NCI-H510A (cell line): ENCODE data around the gene THAP7.
"Not testable (repeated sequence)": the region's sequence is repeated elsewhere in the genome, so short reads cannot be mapped to it uniquely, and the experiment has no call there.

Experiments
- DNase-seq: peaks from one replicate; lab custom pipeline; 2025; lab: John Stamatoyannopoulos, UW

THAP7 gene

GRCh38 chr22:21013657-21014201, 11.8 kb upstream of the THAP7 start:
- no peak for DNase-seq

- DNase-seq, result no peak
Measured at GRCh38 chr22:21012446-21013407, 10.8 kb upstream of the THAP7 start.

- DNase-seq, result no peak
Measured at GRCh38 chr22:21010426-21011113, 8.7 kb upstream of the THAP7 start.

- no peak for DNase-seq
Measured at GRCh38 chr22:21009638-21010425, 7.9 kb upstream of the THAP7 start.

- not testable (repeated sequence) for DNase-seq
Measured at GRCh38 chr22:21009208-21009607, 7.3 kb upstream of the THAP7 start.

DNA sequence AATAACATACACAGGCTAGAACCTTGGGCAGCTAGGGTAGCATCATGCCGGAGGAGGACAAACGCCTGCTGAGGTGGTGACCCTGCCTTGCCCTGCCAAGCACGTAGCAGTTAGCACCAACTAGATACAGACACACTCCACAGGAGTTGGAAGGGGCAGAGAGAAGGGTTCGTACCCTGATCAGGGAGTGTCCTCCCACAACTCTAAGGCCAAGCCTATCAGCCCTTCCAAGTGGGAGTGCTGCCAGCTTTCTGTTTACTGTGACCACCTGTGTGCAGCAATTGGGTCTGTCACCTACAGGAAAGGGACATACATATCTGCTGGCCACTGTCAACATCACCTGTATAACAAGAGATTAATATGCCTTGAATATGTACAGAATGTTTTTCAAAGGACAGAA, 1.9 kb upstream of the THAP7 start:
- DNase-seq, result no peak

GRCh38 chr22:21000987-21001600, 824 bp downstream of the THAP7 start:
- no peak for DNase-seq

DNA sequence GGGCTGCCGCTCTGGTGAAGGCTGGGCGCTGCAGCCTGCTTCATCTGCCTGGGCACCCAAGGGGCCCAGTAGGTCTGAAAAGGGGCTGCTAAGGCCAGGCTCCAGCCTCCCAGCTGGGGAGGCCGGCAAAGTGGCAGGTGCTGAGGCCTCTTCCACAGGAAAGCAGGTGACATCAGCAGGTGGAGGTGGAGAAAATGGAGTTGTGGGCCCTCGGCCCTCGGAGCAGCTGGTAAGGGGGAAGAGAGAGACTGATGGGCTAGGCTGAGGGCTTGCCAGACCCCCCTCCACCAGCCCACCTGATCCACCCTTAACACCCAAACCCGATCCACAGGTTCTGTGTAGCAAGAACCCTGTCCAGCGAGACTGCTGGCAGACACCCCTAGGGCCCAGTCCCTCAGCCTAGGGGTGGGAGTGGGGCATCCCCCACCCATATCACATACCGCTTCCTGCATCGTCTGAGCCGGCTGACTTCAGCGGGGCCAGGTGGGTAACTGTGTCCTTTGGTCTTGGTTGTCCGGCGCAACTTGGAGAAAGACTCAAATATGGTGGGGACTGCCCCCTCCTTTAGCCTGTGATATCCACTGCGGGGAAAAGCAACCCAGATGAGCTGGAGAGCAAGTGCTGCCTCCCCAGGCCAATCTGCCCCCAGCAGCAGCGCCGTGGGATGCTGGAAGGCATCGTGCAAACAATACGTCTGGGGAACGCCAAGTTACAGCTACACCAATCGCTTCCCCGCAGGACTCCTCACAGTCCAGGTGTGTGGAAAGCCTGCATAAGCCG, 1.5 kb downstream of the THAP7 start:
- no peak for DNase-seq

GRCh38 chr22:20999350-21000206, 2.3 kb downstream of the THAP7 start:
- no peak for DNase-seq

DNA sequence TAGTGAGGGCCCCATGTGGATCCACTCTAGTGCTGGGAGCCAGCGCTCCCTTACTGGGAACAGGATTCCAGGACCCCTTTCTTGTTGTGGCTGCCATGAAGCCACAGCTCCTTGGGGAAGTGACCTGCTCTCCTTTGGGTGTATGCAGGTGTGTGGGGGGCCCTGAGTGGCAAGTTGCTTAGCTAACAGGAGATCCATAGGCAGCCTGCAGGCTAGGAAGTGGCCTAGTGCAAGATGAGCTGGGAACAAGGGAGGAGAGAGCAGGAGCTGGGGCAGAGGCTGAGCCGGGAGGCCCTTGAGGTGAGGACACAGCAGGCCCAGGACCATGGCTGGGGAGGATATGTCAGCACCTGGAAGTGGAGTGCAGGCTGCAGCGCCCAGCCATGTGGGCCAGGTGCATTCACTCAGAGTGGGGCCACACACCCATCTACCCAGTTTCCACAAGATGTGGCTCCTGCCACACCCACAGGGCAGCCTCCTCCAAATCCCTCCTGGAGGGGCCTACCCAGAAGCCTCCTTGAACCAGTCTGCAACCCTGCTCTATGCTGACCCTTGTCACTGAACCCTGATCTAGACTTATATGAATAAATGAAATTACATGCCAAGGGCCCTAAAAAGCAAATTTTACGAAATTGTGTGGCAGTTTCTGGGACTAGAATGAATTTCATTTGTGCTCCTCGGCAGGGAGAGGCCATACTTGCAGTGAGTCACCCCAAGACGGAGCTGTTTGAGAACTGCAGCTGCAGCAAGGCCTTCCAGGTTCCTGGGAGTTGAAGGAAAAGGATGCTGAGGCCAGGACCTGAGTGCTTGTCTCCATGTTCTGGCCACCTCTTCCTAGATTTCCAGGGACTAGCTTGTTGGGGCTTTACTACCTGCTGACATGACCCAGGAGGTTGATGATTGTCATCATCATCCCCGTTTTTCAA, 3.2 kb downstream of the THAP7 start:
- DNase-seq, result no peak

GRCh38 chr22:20997536-20998257, 4.2 kb downstream of the THAP7 start:
- DNase-seq, result no peak

DNA sequence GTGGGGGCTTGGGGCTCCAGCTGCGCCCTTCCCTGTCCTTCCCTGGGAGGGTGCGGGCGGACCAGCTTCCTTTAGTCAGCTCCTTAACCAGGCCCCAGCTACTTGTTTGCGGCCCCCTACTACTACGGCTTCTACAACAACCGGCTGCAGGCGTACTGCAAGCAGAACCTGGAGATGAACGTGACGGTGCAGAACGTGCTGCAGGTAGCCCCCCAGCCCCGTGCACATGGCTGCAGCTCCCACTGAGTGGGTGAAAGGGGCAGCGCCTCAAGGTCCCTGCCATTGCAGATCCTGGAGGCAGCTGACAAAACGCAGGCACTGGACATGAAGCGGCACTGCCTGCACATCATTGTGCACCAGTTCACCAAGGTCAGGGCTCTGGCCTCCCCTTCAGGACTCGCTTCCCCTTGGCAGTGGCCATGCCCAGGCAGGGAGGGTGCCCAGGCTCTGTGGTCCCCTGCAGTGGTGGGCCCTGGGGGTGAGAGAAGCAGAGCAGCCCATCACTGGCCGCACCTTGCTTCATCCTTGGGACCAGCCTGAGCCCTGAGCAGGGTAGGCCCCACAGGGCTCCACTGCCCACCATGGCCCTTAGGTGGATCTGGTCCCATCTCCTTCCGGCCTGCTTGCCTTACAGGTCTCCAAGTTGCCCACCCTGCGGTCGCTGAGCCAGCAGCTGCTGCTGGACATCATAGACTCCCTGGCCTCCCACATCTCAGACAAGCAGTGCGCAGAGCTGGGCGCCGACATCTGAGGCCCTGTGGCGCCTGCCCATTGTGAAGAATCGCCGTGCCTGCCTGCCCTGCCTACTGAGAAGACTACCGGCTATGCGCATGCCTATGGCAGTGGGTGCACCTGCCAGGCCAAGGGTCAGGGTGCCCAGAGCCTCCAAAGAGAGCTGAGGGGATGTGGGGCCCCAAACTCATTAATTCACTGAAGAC, 5.1 kb downstream of the THAP7 start:
- DNase-seq, result no peak

DNA sequence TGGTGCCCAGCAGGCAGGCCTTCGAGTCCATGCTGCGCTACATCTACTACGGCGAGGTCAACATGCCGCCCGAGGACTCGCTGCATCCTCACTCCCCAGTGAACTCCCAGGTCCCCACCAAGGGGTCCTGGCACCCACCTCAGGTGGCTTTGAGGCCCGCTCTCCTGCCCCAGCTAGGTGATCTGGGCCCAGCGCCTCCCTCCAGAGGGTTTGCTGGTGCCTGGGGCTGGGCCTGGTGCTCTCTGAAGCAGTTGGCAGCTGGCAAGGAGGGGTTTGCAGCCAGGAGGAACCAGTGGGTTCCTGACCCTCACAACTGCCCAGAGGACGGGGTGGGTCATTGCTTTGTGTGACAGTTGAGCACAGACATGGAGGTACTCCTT, 5.9 kb downstream of the THAP7 start:
- no peak for DNase-seq

DNA sequence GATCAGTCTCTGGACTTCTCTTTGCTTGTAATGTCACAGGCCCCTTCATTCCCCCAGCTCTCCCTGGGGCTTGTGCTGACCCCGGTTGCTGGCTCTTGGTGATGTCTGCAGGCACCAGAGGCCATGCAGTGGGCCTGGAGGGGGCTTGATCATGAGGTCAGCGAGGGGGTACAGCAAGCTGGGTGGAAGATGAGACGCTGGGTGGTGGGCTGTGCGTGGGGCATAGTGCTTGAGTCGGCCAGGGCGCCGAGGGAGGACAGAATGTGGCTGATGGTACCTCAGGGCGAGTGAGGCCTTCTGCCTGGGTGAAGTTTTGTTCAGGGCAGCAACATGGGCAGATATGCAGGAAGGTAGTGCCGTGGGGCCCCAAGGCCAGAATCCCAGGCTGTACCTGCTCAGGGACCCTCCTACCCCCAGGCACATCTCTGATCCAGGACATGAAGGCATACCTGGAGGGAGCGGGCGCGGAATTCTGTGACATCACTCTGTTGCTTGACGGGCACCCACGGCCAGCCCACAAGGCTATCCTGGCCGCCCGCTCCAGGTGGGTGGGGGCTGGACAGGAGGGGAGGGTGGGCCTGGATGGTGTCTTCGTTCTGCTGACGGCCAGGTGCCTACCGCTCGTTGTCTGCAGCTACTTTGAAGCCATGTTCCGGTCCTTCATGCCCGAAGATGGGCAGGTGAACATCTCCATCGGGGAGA, 6.4 kb downstream of the THAP7 start:
- no peak for DNase-seq

DNA sequence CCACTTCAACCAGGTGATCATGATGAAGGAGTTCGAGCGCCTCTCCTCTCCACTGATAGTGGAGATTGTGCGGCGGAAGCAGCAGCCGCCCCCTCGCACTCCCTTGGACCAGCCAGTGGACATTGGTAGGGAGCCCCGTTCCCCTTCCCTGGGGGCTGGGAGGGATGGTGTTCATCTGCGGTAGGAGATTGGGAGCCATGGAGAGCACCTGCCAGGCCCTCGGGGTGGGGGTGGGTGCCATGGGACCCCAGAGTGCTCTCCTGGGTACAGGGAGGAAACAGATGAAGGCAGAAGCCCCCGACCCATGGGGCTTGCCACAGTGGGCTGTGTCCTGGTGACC, 7.0 kb downstream of the THAP7 start:
- DNase-seq, result no peak

DNA sequence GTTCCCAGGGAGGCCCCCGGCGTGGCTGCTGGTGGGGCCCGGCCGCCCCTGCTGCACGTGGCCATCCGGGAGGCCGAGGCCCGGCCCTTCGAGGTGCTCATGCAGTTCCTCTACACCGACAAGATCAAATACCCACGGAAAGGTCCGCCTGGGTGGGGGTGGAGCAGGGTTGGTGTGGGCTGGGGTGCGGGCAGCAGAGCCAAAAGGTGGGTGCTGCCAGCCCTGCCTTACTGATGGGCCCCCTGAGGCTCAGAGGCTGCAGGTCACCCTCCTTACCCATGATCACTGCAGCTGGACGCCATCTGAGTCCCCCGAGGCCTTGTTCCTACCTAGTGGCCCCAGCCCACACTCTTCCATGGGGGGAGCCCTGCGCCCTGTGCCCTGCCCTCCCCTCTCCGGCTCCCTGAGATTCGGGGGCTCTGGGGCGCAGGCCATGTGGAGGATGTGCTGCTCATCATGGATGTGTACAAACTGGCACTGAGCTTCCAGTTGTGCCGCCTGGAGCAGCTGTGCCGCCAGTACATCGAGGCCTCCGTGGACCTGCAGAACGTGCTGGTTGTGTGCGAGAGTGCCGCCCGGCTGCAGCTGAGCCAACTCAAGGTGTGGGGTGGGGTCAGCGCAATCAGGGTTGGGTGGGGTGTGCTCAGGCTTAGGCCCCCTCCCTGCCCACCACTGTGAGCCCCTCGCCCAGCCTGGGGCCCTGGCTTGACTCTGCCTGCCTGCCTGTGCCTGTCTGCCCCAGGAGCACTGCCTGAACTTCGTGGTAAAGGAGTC, 7.6 kb downstream of the THAP7 start:
- DNase-seq, result no peak
